Vagina (tissue), 2 donors: ENCODE measurements around the gene ZNF337.

Experiments used
- POLR2A ChIP-seq, 2 donors: fragments of 450-650 bp; IDR thresholded peaks; one replicate each; pipeline ENCODE4 v1.6.1; 2017; ENCODE audit warnings: antibody characterized with exemption in 2 of 2, mild to moderate bottlenecking in 2 of 2, moderate library complexity in 2 of 2
- POLR2AphosphoS5 ChIP-seq, 2 donors: sonication (generic); formaldehyde crosslinking; IDR thresholded peaks; one replicate each; pipeline ENCODE4 v1.9.0; 2017; ENCODE audit warnings: antibody characterized with exemption in 2 of 2, mild to moderate bottlenecking in 2 of 2, low read depth in 1 of 2; ENCODE audit not compliant: insufficient read depth in 1 of 2
- TF ChIP-seq, protein P1 (sequence below), 3 experiments: fragments of 450-650 bp in 2 of 3; fragments of 200-600 bp in 1 of 3; sonication (generic) in 1 of 3; IDR thresholded peaks; one replicate each; pipeline ENCODE4 v1.5.1; 2017 to 2019; ENCODE audit warnings: antibody characterized with exemption in 3 of 3, mild to moderate bottlenecking in 2 of 3, moderate library complexity in 2 of 3

DNA sequence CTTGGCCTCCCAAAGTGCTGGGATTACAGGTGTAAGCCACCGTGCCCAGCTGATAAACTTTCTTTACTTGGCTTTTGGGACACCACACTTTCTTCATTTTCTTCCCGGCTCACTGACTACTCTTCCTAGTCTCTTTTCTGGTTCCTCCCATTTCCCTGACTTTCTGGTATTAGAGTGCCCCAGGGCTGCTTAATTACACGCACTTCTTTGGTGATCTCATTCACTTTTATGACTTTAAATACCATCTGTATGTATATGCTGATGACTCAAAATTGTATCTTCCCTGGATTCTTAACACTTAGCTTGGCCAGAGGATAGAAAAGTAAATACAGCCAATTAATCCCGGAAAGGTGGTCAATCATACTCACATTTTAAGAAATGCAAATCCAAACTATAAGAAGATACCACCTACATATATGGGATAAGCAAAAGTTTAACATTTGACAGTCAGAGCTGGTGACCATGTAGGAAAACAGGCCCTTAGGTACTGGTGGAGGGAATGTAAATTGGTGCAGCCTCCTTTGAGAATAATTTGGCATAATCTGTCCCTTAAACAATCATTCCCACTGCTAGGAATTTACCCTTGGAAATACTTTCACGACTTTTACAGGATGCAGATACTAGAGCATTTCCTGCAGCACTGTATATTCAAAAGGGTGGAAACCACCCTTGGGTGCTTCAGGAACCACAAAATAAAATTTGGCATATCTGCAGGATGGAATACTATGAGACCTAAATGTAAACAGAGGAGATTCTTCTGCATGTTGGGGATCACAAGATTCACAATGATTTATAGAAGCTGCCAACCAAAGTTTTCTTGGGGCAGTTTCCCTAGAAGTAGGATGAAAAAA, 63.5 kb downstream of the ZNF337 start:
- TF ChIP-seq POLR2A (IDR thresholded peaks at IDR 0.05) (no peak), POLR2AphosphoS5 (IDR thresholded peaks at IDR 0.05; ENCODE audit: insufficient read depth in 1 of 2, low read depth in 1 of 2) (no peak)
- TF ChIP-seq, protein P1, sequence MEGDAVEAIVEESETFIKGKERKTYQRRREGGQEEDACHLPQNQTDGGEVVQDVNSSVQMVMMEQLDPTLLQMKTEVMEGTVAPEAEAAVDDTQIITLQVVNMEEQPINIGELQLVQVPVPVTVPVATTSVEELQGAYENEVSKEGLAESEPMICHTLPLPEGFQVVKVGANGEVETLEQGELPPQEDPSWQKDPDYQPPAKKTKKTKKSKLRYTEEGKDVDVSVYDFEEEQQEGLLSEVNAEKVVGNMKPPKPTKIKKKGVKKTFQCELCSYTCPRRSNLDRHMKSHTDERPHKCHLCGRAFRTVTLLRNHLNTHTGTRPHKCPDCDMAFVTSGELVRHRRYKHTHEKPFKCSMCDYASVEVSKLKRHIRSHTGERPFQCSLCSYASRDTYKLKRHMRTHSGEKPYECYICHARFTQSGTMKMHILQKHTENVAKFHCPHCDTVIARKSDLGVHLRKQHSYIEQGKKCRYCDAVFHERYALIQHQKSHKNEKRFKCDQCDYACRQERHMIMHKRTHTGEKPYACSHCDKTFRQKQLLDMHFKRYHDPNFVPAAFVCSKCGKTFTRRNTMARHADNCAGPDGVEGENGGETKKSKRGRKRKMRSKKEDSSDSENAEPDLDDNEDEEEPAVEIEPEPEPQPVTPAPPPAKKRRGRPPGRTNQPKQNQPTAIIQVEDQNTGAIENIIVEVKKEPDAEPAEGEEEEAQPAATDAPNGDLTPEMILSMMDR (IDR thresholded peaks at IDR 0.05), result no peak
